Measurements from ENCODE around the gene TXNRD2.

- TF ChIP-seq CTCF (IDR thresholded peaks at IDR 0.05) (no peak), POLR2A (IDR thresholded peaks at IDR 0.05) (no peak)
Measured at GRCh38 chr22:19890502-19891316, 50.9 kb downstream of the TXNRD2 start.

All from thyroid gland (tissue), 4 donors.